SH-SY5Y (cell line): ENCODE data around the gene RFC2.

ENCODE experiments used
- GATA2 ChIP-seq: IDR thresholded peaks from 2 replicates; pipeline ENCODE4 v1.6.1; 2011; ENCODE audit warnings: mild to moderate bottlenecking, low read depth, low read length
- GATA3 ChIP-seq: IDR thresholded peaks from 2 replicates; pipeline ENCODE4 v1.6.1; 2011; ENCODE audit warnings: low read depth, mild to moderate bottlenecking, low read length, moderate library complexity

The RFC2 gene

DNA sequence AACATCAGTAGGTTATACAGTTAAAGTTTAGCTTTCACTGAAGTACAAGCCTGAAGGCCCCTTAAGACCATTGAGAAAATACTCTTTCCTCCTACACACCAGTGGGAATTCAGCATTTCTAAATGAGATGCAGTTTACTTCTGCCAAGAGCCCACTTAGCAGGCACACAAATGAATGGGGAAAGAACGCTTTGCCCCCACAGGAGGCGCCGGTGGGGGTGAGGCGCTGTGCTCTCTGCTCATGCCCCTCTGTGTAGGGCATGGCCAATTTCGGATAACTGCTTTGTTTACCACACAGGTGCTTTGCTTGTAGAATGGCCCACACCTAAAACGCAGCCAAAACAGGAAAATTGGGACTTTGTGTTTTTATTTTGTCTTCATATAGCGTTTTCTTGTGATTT is 60.3 kb downstream of the RFC2 start:
- TF ChIP-seq GATA2 (no peak), GATA3 (no peak)

DNA sequence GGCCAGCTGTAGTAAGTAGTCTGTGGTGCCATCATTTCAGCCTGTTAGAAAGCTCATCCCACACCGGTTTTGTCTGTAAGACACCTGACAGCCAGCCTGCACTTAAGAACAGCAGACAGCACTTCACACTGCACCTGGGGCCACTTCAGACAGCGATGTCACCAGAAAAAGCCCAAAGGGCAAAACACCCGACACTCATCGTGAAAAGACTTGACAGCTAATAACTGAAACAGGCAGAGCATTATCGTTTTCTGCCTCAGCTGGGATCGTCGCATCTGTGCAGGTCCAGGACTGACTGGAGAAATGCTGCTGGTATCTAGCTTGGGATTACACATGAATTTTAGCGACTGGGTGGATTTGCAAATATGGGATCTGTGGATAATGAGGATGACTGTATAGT is 61.1 kb downstream of the RFC2 start:
- TF ChIP-seq GATA2, result no peak
- TF ChIP-seq GATA3, result no peak

GRCh38 chr7:74191231-74191630 is 63.0 kb downstream of the RFC2 start:
- TF ChIP-seq GATA2 (no peak), GATA3 (no peak)

GRCh38 chr7:74190259-74190658 is 63.9 kb downstream of the RFC2 start:
- no peak for TF ChIP-seq GATA2
- TF ChIP-seq GATA3, result no peak

GRCh38 chr7:74187915-74188675 is 66.1 kb downstream of the RFC2 start:
- TF ChIP-seq GATA2, result no peak
- no peak for TF ChIP-seq GATA3

- TF ChIP-seq GATA2 (no peak), GATA3 (no peak)
These were observed 68.6 kb downstream of the RFC2 start for GRCh38 chr7:74185636-74186035.

DNA sequence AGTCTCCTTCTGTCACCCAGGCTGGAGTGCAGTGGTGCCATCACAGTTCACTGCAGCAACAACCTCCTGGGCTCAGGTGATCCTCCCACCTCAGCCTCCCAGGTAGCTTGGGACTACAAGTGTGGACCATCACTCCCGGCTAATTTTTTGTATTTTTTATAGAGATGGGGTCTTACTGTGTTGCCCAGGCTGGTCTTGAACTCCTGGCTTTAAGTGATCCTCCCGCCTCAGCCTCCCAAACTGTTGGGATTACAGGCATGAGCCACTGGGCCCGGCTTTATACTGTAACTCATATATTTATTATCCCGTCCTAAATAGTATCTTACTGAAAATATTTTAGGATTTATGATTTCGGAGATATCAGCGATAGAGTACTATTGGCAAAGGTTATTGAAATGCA is 69.2 kb downstream of the RFC2 start:
- TF ChIP-seq GATA2 (no peak), GATA3 (no peak)

DNA sequence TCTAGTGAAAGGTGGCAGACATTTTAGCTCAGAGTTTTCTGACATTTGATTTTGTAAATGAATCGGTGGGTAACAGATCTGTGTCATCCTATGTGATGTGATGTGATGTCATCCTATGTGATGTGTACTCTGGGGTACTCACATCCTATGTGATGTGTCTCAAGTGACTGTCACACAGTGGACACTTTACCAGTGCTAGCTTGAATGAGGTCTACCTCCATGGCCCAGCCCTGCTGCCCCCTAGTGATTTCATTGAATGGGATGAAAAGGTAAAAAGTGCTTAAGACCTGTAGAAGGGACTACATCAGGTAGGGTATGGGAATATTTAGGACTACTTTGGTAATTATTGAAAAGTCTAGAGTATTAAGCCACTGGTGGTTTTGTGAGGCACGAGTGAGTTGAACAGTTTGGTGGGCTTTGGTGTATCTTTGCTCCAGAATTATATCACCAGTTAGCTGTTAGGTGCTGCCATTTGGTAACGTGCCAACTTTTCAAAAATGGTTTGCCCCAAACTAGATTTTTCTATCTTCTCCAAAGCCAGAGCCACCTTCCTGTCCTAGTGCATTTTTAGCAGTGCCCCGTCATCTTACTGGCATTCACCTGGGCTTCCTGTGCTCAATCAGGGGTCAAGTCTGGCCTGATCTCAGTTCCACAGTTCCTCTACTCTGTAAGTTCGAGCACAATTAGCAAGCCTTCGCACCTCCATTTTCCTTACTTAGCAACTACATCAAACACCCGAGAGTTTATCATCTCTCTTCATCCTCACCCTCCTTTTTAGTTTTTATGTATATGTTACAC is 70.3 kb downstream of the RFC2 start:
- TF ChIP-seq GATA2, result no peak
- no peak for TF ChIP-seq GATA3

- TF ChIP-seq GATA2, result no peak
- no peak for TF ChIP-seq GATA3
These were observed 71.1 kb downstream of the RFC2 start for GRCh38 chr7:74183142-74183541.

- no peak for TF ChIP-seq GATA2
- no peak for TF ChIP-seq GATA3
These were observed 71.6 kb downstream of the RFC2 start for GRCh38 chr7:74182453-74183090.

GRCh38 chr7:74181821-74182220 is 72.4 kb downstream of the RFC2 start:
- TF ChIP-seq GATA3 (no peak), GATA2 (no peak)
